ENCODE data around the gene MTNR1A.
"Not testable (repeated sequence)": the region's sequence is repeated elsewhere in the genome, so short reads cannot be mapped to it uniquely, and the experiment has no call there.

The MTNR1A gene

DNA sequence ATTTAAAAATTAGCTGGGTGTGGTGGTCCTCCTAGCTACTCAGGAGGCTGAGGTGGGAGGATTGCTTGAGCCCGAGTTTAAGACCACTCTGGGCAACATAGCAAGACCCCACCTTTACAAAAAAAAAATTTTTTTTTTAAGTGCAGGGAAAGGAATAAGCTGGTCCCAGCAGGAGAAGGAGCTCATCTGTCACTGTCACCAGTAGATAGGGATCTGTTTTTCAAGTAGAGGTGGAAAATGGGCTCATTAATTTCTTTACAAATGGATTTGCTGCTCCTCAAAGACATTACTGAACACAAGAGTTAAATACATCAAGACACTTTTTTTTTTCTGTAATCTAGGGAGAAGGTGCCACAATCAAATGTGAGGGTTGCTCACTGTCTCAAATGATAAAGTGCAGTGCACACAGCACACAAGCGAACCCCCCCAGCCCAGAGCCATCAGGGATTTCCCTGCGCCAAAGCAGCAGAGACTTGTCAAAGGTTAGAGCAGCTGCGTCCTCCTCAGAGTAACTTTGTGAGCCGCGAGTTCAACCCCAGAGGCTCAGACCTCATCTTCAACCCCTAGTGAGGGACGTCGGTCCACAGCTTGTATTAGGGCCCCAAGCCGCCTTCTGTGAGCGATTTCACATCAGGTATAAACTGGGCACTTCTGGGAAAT lies 14.3 kb upstream of the MTNR1A start:
- DNase-seq: peak in 1 of 42 donors; percentile 39
- intact Hi-C loops (cut with DNase I): no loop called here

DNA sequence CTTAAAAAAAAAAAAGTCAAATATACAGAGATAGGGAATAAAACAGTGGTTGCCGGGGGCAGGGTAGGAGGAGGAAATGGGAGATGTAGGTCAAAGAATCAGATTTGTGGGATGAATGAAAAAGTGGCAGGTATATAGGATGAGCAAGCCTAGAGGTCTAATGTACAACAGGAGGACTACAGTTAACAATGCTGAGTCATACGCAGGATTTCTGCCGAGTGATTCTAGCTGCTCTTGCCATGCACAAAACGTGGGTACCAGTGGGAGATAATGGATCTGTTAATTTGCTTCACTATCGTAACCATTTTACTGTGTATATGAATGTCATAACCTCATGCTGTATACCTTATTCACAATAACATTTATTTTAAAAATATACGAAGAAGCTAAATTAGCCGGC lies 10.7 kb upstream of the MTNR1A start:
- intact Hi-C loops (cut with DNase I): no loop called here

DNA sequence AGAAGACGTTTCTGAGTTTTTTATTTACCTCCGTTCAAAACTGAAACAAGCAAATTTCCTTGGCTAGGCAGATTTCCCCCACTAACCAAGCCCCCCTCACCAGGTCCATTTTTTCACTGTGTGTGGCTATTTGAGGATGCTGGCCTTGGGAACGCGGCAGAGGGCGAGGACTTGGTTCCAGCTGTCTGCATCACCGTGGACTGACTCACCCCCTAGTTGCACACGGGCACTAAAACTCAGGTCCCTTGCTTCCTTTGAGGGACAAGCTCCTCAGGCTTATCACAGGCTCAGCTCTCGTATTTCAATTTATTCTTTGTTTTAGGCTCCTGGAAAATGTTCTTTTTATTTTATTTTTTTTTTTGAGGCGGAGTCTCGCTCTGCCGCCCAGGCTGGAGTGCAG lies 8.4 kb upstream of the MTNR1A start:
- intact Hi-C loops (cut with DNase I): no loop called here
- DNase-seq: peak in 1 of 42 donors; percentile 10

More for the DNA sequence above, 10.7 kb upstream of the MTNR1A start:
- DNase-seq: peak in 9 of 42 donors; percentile 8 to 69 (median 45)

DNA sequence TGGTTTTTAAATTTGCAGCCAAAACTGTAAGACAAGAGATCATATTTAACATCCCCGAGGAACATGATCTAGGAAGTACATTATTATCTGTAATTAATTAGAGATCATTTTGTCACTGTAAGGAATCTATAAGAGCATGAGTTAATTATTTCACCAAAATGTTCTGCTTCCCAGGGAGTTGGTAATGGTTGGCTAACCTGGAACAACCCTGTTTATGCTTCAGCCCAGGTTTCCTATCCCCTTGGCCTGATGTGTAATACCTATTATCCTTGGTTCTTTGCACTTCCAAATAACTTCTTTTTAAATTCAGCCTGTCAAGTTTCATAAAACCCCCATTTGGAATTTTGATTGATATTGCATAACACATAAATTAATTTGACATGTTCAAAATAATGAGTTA lies 6.4 kb upstream of the MTNR1A start:
- DNase-seq: peak in 1 of 42 donors; percentile 9
- intact Hi-C loops (cut with DNase I): no loop called here

DNA sequence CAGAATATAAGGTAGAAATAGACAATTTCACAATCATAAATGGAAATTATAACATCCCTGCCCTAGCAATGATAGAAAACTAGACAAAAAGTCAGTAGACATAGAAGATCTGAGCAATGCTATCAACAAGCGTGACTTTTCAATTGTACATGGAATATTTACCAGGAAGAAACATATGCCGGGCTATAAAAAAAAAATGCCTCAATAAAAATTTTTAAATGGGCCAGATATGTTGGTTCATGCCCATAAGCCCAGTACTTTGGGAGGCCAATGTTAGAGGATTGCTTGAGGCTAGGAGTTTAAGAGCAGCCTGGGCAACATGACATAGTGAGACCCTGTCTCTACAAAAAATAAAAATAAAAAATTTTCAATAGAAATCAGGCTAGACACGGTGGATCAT lies 5.3 kb upstream of the MTNR1A start:
- intact Hi-C loops (cut with DNase I): no loop called here
- peak in 1 of 42 donors; percentile 4 for DNase-seq

- DNase-seq: peak in 1 of 42 donors; percentile 25
- intact Hi-C loops (cut with DNase I): no loop called here
These were observed 2.1 kb upstream of the MTNR1A start for GRCh38 chr4:186557486-186557885.

DNA sequence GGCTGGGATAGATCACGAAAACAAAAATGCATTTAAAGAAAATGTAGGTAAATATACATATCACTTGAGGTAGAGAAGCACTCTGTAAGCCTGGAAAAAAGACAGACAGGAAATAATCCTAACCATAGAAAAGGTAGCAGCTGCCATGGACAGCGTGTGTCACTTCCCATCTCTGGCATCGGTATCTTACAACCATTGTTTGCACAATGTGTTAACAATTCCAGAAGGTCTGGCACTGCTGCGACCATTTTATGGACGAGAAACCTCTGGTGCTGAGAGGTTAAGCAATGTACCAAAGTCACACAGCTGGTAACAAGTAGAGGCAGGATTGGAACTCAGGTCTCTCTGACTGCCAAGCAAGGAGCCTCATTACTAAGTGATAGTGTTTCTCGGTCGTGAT lies 1.7 kb upstream of the MTNR1A start:
- intact Hi-C loops (cut with DNase I): no loop called here
- peak in 2 of 42 donors; percentile 26 to 28 for DNase-seq

- intact Hi-C loops (cut with DNase I): no loop called here
- no peak for DNase-seq
These were observed 841 bp downstream of the MTNR1A start for GRCh38 chr4:186554539-186554913.

DNA sequence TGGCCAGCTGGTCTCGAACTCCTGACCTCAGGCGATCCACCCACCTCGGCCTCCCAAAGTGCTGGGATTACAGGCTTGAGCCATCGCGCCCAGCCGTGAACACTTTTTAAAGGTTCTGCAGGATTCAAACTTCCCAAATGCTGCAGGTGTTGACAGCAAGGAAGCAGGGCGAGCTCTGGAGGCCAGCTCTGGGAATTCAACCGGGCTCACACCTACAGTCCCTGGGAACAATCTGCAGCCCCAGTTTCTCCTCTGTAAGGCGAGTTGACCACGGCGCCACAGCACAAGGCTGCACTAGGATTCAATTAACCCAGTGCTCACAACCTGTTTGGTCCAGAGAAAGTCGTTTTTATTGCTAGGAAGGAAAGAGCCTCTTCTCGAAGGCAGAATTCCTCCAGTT lies 1.6 kb downstream of the MTNR1A start:
- intact Hi-C loops (cut with DNase I): no loop called here
- DNase-seq: no peak

DNA sequence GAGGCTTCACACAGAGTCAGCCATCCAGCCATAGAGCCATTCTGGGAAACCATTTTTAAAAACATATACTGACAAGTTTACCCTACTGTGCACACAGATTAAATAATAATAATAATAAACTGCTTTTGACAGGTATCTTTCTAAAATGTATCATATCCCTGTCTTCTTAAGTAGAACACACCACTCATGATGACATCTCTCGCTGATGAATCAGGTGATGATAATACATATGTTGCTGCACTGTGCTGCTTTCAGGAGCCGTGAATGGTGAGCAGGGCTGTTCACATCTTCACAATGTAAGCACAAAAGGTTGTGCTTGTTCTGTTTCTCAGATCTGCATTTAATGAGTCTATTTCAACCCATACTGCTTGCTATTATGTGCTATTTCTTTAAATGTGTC lies 3.5 kb downstream of the MTNR1A start:
- intact Hi-C loops (cut with DNase I): no loop called here
- DNase-seq: no peak

- intact Hi-C loops (cut with DNase I): no loop called here
- no peak for DNase-seq
These were observed 9.9 kb downstream of the MTNR1A start for GRCh38 chr4:186545436-186545835.

- intact Hi-C loops (cut with DNase I): no loop called here
- no peak for DNase-seq
These were observed 12.2 kb downstream of the MTNR1A start for GRCh38 chr4:186543206-186543605.

- intact Hi-C loops (cut with DNase I): no loop called here
- DNase-seq: no peak
These were observed 13.6 kb downstream of the MTNR1A start for GRCh38 chr4:186541801-186542200.

DNA sequence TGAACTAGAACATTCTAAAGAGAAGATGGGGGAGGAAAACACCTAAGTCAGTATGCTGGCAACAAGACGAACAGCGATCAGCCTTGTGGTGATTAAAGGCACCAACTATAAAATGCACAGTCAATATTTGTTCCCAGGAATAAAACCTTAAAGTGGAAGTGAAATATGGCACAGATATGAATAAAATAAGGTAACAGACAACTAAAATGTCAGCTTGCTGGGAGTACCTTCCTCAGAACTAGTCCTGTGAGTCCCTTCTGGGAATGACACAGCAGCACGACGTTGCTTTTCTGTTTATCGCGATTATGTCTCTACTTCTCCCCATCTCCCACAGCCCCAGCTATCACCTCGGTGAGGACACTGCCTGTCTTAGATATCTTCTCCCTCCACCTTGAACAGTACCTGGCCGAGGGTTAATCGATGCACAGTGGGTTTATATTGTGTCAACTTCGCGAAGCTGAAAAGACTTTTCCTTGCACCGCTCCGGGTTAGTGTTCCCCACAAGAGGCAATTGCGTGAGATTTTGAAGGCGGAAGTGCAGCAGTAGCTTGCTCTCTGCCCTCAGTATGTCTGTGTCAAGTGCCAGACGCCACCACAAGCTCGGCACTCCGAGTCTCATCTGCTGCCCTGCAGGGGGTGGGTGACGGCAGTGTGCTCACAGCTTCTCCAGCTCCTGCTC lies 17.4 kb downstream of the MTNR1A start:
- intact Hi-C loops (cut with DNase I): no loop called here
- DNase-seq: no peak

- DNase-seq: no peak
- intact Hi-C loops (cut with DNase I): no loop called here
These were observed 19.1 kb downstream of the MTNR1A start for GRCh38 chr4:186536285-186536684.

- intact Hi-C loops (cut with DNase I): no loop called here
- DNase-seq: no peak
These were observed 21.3 kb downstream of the MTNR1A start for GRCh38 chr4:186534056-186534455.

GRCh38 chr4:186523927-186524326 lies 31.4 kb downstream of the MTNR1A start:
- intact Hi-C loops (cut with DNase I); DNase-seq: not testable (repeated sequence)

DNA sequence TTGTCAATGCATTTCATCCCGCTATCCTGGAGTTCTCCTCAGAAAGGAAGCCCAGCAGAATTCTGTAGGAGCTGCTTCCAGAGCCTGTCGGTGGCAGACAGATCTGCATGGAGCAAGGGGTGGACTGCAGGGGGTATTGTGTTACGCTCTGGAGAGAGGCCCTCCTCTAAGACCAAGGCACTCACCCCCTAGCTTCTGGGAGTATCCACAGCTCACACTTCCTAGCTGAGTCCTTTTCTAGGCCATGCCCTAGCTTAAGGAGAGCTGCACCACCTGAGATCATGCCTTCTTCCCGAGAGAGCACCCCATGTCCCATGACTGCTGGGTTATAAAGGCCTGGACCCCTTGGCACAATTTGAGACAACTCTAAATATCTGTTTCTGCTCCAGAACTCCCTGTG lies 39.1 kb downstream of the MTNR1A start:
- no peak for DNase-seq
- intact Hi-C loops (cut with DNase I): no loop called here

GRCh38 chr4:186514271-186514950 lies 41.0 kb downstream of the MTNR1A start:
- no peak for DNase-seq
- intact Hi-C loops (cut with DNase I): no loop called here

DNA sequence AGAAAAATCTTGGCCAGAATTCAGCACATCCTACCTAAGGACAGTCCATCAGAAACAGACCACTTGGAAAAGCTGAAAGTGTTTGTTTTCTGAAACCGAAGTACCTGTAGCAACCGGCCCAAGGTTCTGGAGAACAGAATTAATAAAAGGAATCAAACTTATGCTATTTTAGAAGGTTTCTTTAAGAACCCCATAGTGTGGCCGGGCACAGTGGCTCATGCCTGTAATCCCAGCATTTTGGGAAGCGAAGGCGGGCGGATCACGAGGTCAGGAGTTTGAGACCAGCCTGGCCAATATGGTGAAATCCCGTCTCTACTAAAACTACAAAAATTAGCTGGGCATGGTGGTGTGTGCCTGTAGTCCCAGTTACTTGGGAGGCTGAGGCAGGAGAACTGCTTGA lies 50.6 kb downstream of the MTNR1A start:
- intact Hi-C loops (cut with DNase I): not testable (repeated sequence)

DNA sequence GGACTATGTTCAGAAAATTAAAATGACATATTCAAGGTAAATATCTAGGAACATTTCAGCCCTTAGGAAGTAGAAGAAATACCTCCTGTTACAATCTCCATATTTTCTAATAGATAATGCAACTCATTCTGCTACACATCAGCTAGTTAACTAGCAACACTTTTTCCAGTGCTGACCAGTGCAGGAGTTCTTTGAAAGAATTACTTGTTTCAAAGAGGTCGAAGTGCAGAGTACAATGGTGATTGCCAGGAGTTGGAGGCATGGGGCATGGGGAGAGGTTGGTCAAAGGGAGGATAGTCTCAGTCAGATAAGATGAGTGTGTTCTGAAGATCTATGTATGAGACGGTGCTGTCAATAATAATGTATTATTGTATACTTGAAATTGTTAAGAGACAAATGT lies 53.1 kb downstream of the MTNR1A start:
- no peak for DNase-seq
- intact Hi-C loops (cut with DNase I): no loop called here

More for the DNA sequence above, 50.6 kb downstream of the MTNR1A start:
- not testable (repeated sequence) for DNase-seq

All from head of caudate nucleus (tissue), 42 donors.